GM21717 (cell line): ENCODE measurements around the gene FAM13A.
A peak's percentile ranks its signal among the peaks of the same experiment; 100 is the strongest.

Experiments used
- ATAC-seq: cut with Tn5 transposase; IDR thresholded peaks from one replicate; pipeline ENCODE4 v1.9.1; 2021; ENCODE audit warnings: mild to moderate bottlenecking, moderate library complexity; ENCODE audit not compliant: unreplicated experiment

FAM13A gene

GRCh38 chr4:88792821-88793220, 264.2 kb downstream of the FAM13A start:
- ATAC-seq: no peak

GRCh38 chr4:88792268-88792781, 264.7 kb downstream of the FAM13A start:
- ATAC-seq: peak; percentile 90

GRCh38 chr4:88791274-88791673, 265.7 kb downstream of the FAM13A start:
- no peak for ATAC-seq

GRCh38 chr4:88788895-88789294, 268.1 kb downstream of the FAM13A start:
- ATAC-seq: no peak

GRCh38 chr4:88788424-88788823, 268.6 kb downstream of the FAM13A start:
- no peak for ATAC-seq

GRCh38 chr4:88786011-88786410, 271.0 kb downstream of the FAM13A start:
- no peak for ATAC-seq

GRCh38 chr4:88780389-88780788, 276.6 kb downstream of the FAM13A start:
- no peak for ATAC-seq

GRCh38 chr4:88779431-88779830, 277.6 kb downstream of the FAM13A start:
- ATAC-seq: no peak

- peak; percentile 88 for ATAC-seq
Observed at GRCh38 chr4:88775529-88775928, 281.5 kb downstream of the FAM13A start.

- ATAC-seq: no peak
Observed at GRCh38 chr4:88775026-88775425, 282.0 kb downstream of the FAM13A start.

- ATAC-seq: no peak
Observed at GRCh38 chr4:88771883-88772450, 285.0 kb downstream of the FAM13A start.

GRCh38 chr4:88765729-88766128, 291.3 kb downstream of the FAM13A start:
- ATAC-seq: no peak

GRCh38 chr4:88763075-88763474, 293.9 kb downstream of the FAM13A start:
- no peak for ATAC-seq

GRCh38 chr4:88761861-88762523, 295.0 kb downstream of the FAM13A start:
- ATAC-seq: no peak

- no peak for ATAC-seq
Observed at GRCh38 chr4:88761342-88761741, 295.6 kb downstream of the FAM13A start.

- ATAC-seq: no peak
Observed at GRCh38 chr4:88759895-88760290, 297.1 kb downstream of the FAM13A start.

- ATAC-seq: no peak
Observed at GRCh38 chr4:88759039-88759894, 297.7 kb downstream of the FAM13A start.

- no peak for ATAC-seq
Observed at GRCh38 chr4:88758264-88758663, 298.7 kb downstream of the FAM13A start.

GRCh38 chr4:88757776-88758175, 299.2 kb downstream of the FAM13A start:
- ATAC-seq: no peak

GRCh38 chr4:88757067-88757466, 299.9 kb downstream of the FAM13A start:
- ATAC-seq: no peak

GRCh38 chr4:88756149-88756548, 300.8 kb downstream of the FAM13A start:
- no peak for ATAC-seq

- no peak for ATAC-seq
Observed at GRCh38 chr4:88755454-88755853, 301.5 kb downstream of the FAM13A start.
